Breast epithelium (tissue), 4 donors: ENCODE results near the gene OPCML. TPM values are rescaled to one million over a fixed set of nuclear protein-coding genes. Genes with fewer than 3 reads are reported as not detected.

Source experiments
- DNase-seq, 2 donors: peaks; one replicate each; pipeline ENCODE4 v3.0.0-alpha.2; 2019; ENCODE audit warnings: low spot score in 2 of 2
- H3K27ac ChIP-seq, 2 donors: fragments of 200-600 bp; sonication (generic) in 1 of 2; one replicate each; pipeline ENCODE4 v1.5.1; 2016 to 2019; ENCODE audit warnings: mild to moderate bottlenecking in 1 of 2
- H3K27me3 ChIP-seq, 2 donors: fragments of 200-600 bp; sonication (generic) in 1 of 2; one replicate each; pipeline versions ENCODE4 v1.5.1 to v1.6.0; 2017 to 2019; ENCODE audit warnings: control low read depth in 1 of 2, mild to moderate bottlenecking in 1 of 2
- H3K36me3 ChIP-seq: fragments of 200-600 bp; one replicate; pipeline ENCODE4 v1.5.1; 2019
- H3K4me1 ChIP-seq, 2 donors: fragments of 200-600 bp; sonication (generic); one replicate each; pipeline ENCODE4 v1.5.1; 2016 to 2019; ENCODE audit warnings: control low read depth in 1 of 2
- H3K4me3 ChIP-seq, 3 donors: fragments of 200-600 bp; sonication (generic); 1 replicate in 2 of 3; 2 replicates in 1 of 3; pipeline ENCODE4 v1.5.1; 2016 to 2019; ENCODE audit warnings: mild to moderate bottlenecking in 3 of 3, moderate library complexity in 2 of 3
- H3K9me3 ChIP-seq, 2 donors: fragments of 200-600 bp; sonication (generic) in 1 of 2; one replicate each; pipeline ENCODE4 v1.5.1; 2016 to 2019; ENCODE audit warnings: control low read depth in 1 of 2
- CTCF ChIP-seq, 3 donors: fragments of 450-650 bp; IDR thresholded peaks; one replicate each; pipeline ENCODE4 v1.5.1; 2016 to 2017; ENCODE audit warnings: antibody characterized with exemption in 3 of 3, mild to moderate bottlenecking in 3 of 3, moderate library complexity in 3 of 3
- POLR2A ChIP-seq: fragments of 450-650 bp; IDR thresholded peaks from one replicate; pipeline ENCODE4 v1.6.1; 2016; ENCODE audit warnings: antibody characterized with exemption, mild to moderate bottlenecking, moderate library complexity
- POLR2AphosphoS5 ChIP-seq, 3 donors: sonication (generic); formaldehyde crosslinking; IDR thresholded peaks; one replicate each; pipeline ENCODE4 v1.6.1; 2017; ENCODE audit warnings: antibody characterized with exemption in 3 of 3
- intact Hi-C: fragments of 100-400 bp; cut with DNase I; formaldehyde crosslinking; loops from one replicate; pipeline ENCODE4 v1.15.1; 2023; ENCODE audit warnings: low total_unique reads
- total RNA-seq, 3 donors: library from RNA; depleted of rRNA; stranded (reverse); fragments of >200 nt; gene quantifications; one replicate each; pipeline ENCODE4 v1.1.0, GENCODE V29; 2016

The OPCML gene
- total RNA-seq, 3 donors from 2014 or later = not detected

- intact Hi-C loops = no loop called here
- H3K4me3 ChIP-seq = no peak overlapping the region
- H3K36me3 ChIP-seq = no peaks in the 10 kb centered on the region
- DNase-seq = no peak
- no peak overlapping the region for H3K27ac ChIP-seq
- H3K27me3 ChIP-seq = no peaks in the 10 kb centered on the region
- H3K4me1 ChIP-seq = no peaks in the 10 kb centered on the region
- no peaks in the 10 kb centered on the region for H3K9me3 ChIP-seq
- TF ChIP-seq CTCF (IDR thresholded peaks at IDR 0.05) (no peak), POLR2A (no peak), POLR2AphosphoS5 (IDR thresholded peaks at IDR 0.05) (no peak)
Measured at GRCh38 chr11:132621976-132622580, 910.2 kb downstream of the OPCML start.

- intact Hi-C loops = no loop called here
- DNase-seq = no peak
- Histone ChIP-seq H3K27me3 (no peaks in the 10 kb centered on the region), H3K4me3 (no peak overlapping the region), H3K9me3 (no peaks in the 10 kb centered on the region), H3K36me3 (no peaks in the 10 kb centered on the region), H3K27ac (no peak overlapping the region), H3K4me1 (no peaks in the 10 kb centered on the region)
- TF ChIP-seq POLR2AphosphoS5 (IDR thresholded peaks at IDR 0.05) (no peak), CTCF (IDR thresholded peaks at IDR 0.05) (no peak), POLR2A (no peak)
Measured at GRCh38 chr11:132620423-132620822, 911.9 kb downstream of the OPCML start.

GRCh38 chr11:132610791-132611190 lies 921.5 kb downstream of the OPCML start:
- Histone ChIP-seq H3K27me3 (no peaks in the 10 kb centered on the region), H3K4me1 (no peaks in the 10 kb centered on the region), H3K9me3 (no peaks in the 10 kb centered on the region), H3K36me3 (no peaks in the 10 kb centered on the region), H3K27ac (no peak overlapping the region), H3K4me3 (no peak overlapping the region)
- DNase-seq = no peak
- TF ChIP-seq POLR2A = no peak
- no peak for TF ChIP-seq CTCF (IDR thresholded peaks at IDR 0.05)
- no peak for TF ChIP-seq POLR2AphosphoS5 (IDR thresholded peaks at IDR 0.05)
- intact Hi-C loops = no loop called here

GRCh38 chr11:132610216-132610615 lies 922.1 kb downstream of the OPCML start:
- Histone ChIP-seq H3K4me1 (no peaks in the 10 kb centered on the region), H3K9me3 (no peaks in the 10 kb centered on the region), H3K27ac (no peak overlapping the region), H3K4me3 (no peak overlapping the region), H3K27me3 (no peaks in the 10 kb centered on the region), H3K36me3 (no peaks in the 10 kb centered on the region)
- TF ChIP-seq CTCF (IDR thresholded peaks at IDR 0.05) (no peak), POLR2A (no peak), POLR2AphosphoS5 (IDR thresholded peaks at IDR 0.05) (no peak)
- DNase-seq = no peak
- intact Hi-C loops = no loop called here

GRCh38 chr11:132607575-132607974 lies 924.7 kb downstream of the OPCML start:
- Histone ChIP-seq H3K4me1 (no peaks in the 10 kb centered on the region), H3K9me3 (no peaks in the 10 kb centered on the region), H3K27me3 (no peaks in the 10 kb centered on the region), H3K36me3 (no peaks in the 10 kb centered on the region), H3K27ac (no peak overlapping the region), H3K4me3 (no peak overlapping the region)
- no peak for DNase-seq
- intact Hi-C loops = no loop called here
- TF ChIP-seq CTCF (IDR thresholded peaks at IDR 0.05) (no peak), POLR2AphosphoS5 (IDR thresholded peaks at IDR 0.05) (no peak), POLR2A (no peak)
